ENCODE measurements around the gene TMA7B.

DNA sequence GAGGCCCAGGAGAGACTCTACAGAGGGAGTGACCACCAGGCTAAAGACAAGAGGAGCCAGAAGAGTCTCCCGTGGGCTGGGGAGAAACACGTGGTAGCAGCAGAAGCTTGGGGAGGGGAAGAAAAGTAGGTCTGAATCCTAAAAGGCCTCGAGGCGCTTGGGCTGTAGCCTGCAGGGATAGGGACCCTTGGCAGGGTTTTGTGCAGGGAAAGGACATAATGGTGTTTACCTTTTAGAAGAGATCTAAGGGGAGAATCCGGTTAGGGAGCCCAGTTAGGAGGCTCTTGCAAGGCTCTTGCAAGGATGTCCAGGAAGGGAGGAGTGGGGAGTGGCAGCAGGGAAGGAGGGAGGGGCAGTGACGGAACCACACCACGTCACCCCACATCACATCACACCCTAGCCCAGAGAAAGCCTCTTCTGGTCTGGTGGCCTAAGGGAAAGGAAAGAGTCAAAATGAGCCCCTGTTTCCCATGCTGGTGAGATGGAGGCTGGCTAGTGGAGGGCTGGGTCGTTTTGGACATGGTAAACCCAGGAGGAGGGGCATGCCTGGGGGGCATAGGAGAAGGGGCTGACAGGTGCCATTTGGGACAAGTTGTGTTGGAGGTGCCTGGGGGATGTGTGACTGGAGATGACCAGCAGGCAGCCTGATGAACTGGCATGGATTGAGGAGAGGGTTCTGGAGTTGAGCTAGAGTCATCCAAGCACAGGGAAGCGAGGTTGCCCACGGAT lies 28.4 kb downstream of the TMA7B start:
- TF ChIP-seq CTCF (IDR thresholded peaks at IDR 0.05) (no peak), POLR2A (IDR thresholded peaks at IDR 0.05) (no peak)
